D721Med (cell line): ENCODE measurements around the gene ZIK1.

Experiments
- DNase-seq: peaks from one replicate; pipeline ENCODE4 v3.0.0; 2011; ENCODE audit warnings: low spot score; ENCODE audit not compliant: insufficient read length
- FAIRE-seq: peaks from 2 replicates; lab custom pipeline; 2011; peaks lifted over from hg19 to GRCh38; lab: Jason Lieb, UNC
- CTCF ChIP-seq: IDR thresholded peaks from 2 replicates; pipeline ENCODE4 v1.5.1; 2012; ENCODE audit warnings: mild to moderate bottlenecking, control low read depth; ENCODE audit not compliant: insufficient read depth; ENCODE audit errors: missing control alignments

The ZIK1 gene

DNA sequence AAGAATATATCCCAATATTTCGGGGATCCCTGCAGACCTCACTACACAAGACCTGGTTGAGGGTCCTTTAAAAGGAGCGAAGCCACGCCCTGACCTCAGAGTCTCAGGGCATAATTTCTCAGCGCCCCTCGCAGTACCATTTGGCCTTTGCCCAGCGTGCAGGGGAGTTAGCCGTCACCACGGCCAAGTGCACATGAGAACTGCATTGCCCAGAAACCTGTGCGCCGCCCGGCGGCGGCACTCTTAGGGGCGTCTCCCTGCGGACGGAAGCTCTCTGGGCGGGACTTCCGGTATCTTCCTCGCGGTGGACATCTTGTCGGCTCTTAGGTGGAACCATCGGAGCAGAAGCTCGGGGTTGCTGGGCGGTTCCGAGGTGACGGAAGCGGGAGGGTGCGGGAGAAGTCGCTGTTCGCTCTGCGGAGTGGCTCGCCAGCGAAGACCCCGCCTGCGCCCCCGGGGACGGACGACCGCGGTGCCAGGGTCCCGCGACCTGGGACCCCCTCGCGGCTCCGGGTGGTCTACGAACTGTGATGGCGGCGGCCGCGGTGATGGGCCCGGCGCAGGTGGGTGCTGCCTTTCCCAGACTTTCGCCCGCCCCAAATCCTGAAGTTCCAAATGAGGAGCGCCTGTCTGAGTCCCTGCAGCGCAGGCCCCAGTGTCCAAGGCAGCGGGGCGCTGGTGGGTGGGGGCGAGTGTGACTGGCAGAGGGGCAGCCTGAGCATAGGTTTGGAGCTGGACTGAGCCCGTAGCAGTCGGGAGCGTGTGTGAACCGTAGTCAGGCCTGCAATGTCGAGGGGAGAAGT lies 30.2 kb downstream of the ZIK1 start, which contains the start of gene ZNF134:
ZNF134 (plus strand) TSS at position 302 of the 803 bp plus-strand sequence. CDS start 5,227 bp downstream, outside the sequence.
- DNase-seq (peak; percentile 96), FAIRE-seq (no peak)
- TF ChIP-seq CTCF = peak; percentile 11

DNA sequence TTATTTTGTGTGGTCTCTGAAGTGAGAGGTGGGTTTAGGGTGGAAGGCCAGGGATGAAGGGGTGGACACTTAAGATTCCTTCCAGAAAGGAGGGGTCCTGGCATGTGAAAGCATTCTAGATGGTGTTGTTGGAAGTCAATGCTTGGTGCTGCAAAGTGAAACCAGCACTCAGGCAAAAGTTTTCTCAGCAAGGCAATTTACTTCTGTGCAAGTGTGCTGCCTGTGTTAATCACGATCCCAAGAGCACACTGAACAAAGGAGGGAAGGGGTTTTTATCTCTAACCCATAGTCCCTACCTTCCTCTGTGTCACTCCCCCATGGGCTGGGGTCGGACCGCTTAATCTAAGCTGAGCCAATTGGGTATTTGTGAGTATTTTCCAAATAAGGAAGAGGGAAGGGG lies 31.4 kb downstream of the ZIK1 start:
- no peak for DNase-seq
- no peak for FAIRE-seq
- TF ChIP-seq CTCF = no peak

GRCh38 chr19:57620673-57621348 lies 36.9 kb downstream of the ZIK1 start:
- no peak for TF ChIP-seq CTCF
- no peak for DNase-seq
- FAIRE-seq = no peak

DNA sequence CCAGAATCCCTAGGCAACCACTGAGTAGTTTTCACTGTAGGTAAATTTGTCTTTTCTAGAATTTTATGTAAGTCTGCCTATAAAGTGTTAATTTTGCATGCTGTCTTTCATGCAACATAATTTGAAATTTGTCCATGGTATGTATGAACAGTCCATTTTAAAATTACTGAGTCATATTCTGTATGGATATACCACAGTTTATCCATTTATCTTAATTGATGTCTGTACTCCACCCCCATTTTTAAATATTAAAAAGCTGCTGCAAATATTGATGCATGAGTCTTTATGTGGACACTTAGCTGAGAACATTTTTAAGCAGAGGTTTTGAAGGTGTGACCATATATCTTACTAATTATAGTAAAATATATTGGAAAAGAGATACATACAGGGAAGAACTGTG lies 39.1 kb downstream of the ZIK1 start:
- no peak for TF ChIP-seq CTCF
- DNase-seq (no peak), FAIRE-seq (no peak)

- DNase-seq (peak; percentile 78), FAIRE-seq (peak; percentile 41)
- TF ChIP-seq CTCF = no peak
Observed at GRCh38 chr19:57632987-57633831, 49.3 kb downstream of the ZIK1 start, which contains the start of gene ZNF211. Gene ZNF211 (plus strand): TSS chr19:57633168. CDS start chr19:57633347, 179 bp downstream.

- FAIRE-seq (no peak), DNase-seq (no peak)
- TF ChIP-seq CTCF = no peak
Observed at GRCh38 chr19:57633832-57634131, 49.8 kb downstream of the ZIK1 start.
